Mucosa of rectum (tissue), 2 donors: Measurements from ENCODE around the gene CHRD.

Experiments used
- H3K27ac ChIP-seq, 2 donors: one replicate each; pipeline ENCODE4 v1.7.0; 2013; ENCODE audit warnings: inconsistent platforms in 2 of 2, low read depth in 2 of 2, low read length in 2 of 2
- H3K27me3 ChIP-seq, 2 donors: one replicate each; pipeline ENCODE4 v1.7.0; 2013; ENCODE audit warnings: low read length in 2 of 2; ENCODE audit not compliant: control insufficient read depth in 2 of 2, insufficient read depth in 2 of 2
- H3K36me3 ChIP-seq, 2 donors: one replicate each; pipeline ENCODE4 v1.7.0; 2013; ENCODE audit warnings: low read length in 2 of 2; ENCODE audit not compliant: control insufficient read depth in 2 of 2, insufficient read depth in 2 of 2
- H3K4me1 ChIP-seq, 2 donors: one replicate each; pipeline ENCODE4 v1.7.0; 2013; ENCODE audit warnings: low read length in 2 of 2, mild to moderate bottlenecking in 1 of 2; ENCODE audit not compliant: control insufficient read depth in 2 of 2, insufficient read depth in 2 of 2
- H3K4me3 ChIP-seq, 2 donors: one replicate each; pipeline ENCODE4 v1.7.0; 2013; ENCODE audit warnings: low read length in 2 of 2
- H3K9ac ChIP-seq, 2 donors: one replicate each; pipeline ENCODE4 v1.7.0; 2013; ENCODE audit warnings: low read length in 2 of 2, low read depth in 1 of 2, mild to moderate bottlenecking in 1 of 2
- H3K9me3 ChIP-seq, 2 donors: one replicate each; pipeline ENCODE4 v1.7.0; 2013; ENCODE audit warnings: low read length in 2 of 2; ENCODE audit not compliant: control insufficient read depth in 2 of 2
- donor health status: healthy.
- donor health status: Normal muscosa, but diverticular disease.

CHRD gene

DNA sequence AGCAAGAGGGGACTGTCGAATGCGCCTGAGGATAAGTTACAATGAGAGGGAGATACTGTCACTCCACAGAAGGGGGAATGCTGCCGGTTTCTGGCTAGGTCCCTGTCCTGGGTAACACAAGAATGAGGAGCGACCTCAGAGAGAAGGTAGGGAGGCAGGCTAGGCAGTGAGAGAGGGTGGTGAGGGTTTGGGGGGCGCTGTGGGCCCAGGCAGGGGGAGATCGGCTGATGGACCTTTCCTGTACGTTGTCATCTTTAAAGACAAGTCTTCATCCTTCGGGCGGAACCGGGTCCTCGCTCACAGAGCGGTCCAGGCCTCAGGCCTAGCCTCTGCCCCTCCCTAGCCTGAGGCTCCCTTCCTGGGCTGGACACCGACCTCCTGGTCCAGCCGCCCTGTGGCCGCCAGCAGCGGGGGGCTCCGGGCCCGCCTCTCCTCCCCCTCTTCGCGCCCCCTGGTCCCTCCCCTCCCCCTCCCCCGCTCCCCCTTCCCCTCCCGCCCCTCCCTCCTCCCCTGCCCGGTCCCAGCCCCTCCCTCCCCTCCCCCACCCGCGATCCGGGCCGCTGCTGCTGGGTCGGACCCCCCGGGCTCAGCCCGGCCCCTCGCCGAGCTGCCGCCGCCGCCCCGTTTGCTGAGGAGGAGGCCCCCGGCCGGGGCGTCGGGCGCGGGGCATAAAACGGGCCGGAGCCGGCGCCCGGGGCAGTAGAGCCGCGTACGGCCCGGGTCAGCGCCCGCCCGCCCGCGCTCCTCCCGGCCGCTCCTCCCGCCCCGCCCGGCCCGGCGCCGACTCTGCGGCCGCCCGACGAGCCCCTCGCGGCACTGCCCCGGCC, at the start of gene CHRD:
Gene CHRD, plus strand, starts transcription at position 697 of the 827 bp plus-strand sequence. CDS start 265 bp downstream, outside the sequence.
- peaks cover 8 to 10% of the 10 kb centered on the region in 2 donors for H3K4me1 ChIP-seq
- H3K9me3 ChIP-seq = no peaks in the 10 kb centered on the region
- H3K36me3 ChIP-seq = no peaks in the 10 kb centered on the region
- H3K27me3 ChIP-seq = peaks cover 33 to 47% of the 10 kb centered on the region in 2 donors
- peak within 1 kb of the TSS; percentile 45 to 58 for H3K4me3 ChIP-seq
- H3K9ac ChIP-seq = peak within 1 kb of the TSS in 1 of 2 donors; percentile 31
- peak within 1 kb of the TSS; percentile 52 to 55 for H3K27ac ChIP-seq

DNA sequence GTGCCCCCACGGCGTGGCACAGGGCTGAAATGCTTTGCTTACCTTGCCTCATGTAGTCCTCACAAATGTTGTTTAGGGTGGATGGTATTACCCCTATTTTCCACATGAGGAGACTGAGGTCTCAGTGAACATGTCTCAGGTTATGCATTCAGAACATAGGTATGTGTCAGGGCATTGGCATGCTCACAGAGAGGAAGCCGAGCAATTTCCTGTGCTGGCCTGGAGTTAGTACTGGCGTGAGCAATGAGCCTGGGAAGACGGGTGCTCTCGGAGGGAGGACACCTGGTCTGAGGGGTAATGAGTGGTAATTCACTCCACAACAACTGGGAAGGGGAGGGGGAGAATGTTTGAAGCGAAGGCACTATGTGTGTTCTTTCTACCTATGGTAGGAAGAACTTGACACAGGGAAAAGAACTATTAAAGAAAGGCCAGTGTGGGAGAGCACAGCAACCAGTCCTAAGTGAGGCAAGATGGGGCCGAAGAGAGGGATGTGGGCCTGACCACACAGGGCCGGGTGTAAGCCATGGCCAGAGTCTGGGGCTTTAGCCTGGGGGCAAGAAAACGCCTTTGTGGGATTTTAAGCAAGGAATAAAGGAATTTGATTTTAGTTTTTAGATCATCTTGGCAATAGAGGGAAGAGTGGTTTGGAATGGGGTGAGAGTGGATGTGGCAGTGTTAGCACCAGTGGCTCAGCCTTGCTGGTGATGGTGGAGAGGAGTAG, 47.3 kb upstream of the CHRD start:
- Histone ChIP-seq H3K27ac (no peak overlapping the region), H3K9me3 (no peaks in the 10 kb centered on the region), H3K36me3 (peaks cover 58 to 69% of the 10 kb centered on the region in 2 donors), H3K9ac (no peak overlapping the region), H3K4me3 (no peak overlapping the region), H3K4me1 (peaks cover 16 to 18% of the 10 kb centered on the region in 2 donors), H3K27me3 (no peaks in the 10 kb centered on the region)

DNA sequence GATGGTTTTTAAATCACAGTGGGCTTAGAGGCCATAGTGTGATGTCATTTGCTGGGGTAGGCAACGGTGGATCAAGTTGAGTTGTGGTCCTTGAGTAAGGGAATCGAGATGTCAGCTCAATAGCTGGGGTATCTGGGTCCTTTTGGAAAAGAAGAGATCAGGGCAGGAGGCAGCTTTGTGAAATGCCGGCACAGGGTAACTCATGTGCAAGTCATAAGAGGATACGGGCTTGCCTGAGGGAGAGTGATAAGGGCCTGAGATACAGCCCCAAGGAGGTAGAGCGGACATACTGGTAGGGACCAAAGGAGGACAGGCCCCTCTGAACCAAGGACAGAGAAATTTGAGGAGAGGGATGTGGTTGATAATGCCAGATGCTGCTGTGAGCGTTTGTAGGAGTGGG, 46.7 kb upstream of the CHRD start:
- Histone ChIP-seq H3K4me3 (no peak overlapping the region), H3K27ac (no peak overlapping the region), H3K9ac (no peak overlapping the region), H3K9me3 (no peaks in the 10 kb centered on the region), H3K27me3 (no peaks in the 10 kb centered on the region), H3K36me3 (peaks cover 51 to 63% of the 10 kb centered on the region in 2 donors), H3K4me1 (peaks cover 22 to 24% of the 10 kb centered on the region in 2 donors)

DNA sequence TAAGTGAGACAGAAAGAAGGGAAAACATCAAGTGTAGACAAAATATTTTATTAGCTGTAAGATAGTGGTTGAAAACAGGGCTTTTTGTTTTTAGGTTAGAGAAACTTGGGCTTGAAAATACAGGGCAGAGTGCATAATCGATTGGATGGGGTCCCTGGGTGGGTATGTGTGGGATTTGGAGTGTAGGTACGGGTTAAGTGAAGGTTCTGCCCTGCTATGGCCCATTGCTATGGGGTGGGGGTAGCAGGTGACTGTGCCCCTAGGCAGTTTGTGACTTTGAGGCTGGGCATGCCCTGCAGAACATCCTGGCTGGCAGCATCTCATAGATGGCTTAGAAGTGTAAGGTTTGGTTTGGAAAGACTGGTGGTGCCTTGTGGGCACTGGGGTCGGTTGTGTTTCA, 46.2 kb upstream of the CHRD start:
- Histone ChIP-seq H3K4me3 (no peak overlapping the region), H3K4me1 (peaks cover 22 to 25% of the 10 kb centered on the region in 2 donors), H3K27me3 (no peaks in the 10 kb centered on the region), H3K27ac (no peak overlapping the region), H3K9me3 (no peaks in the 10 kb centered on the region), H3K36me3 (peaks cover 46 to 58% of the 10 kb centered on the region in 2 donors), H3K9ac (no peak overlapping the region)

- Histone ChIP-seq H3K9ac (no peak overlapping the region), H3K27ac (no peak overlapping the region), H3K27me3 (no peaks in the 10 kb centered on the region), H3K36me3 (peaks cover 40 to 50% of the 10 kb centered on the region in 2 donors), H3K4me3 (no peak overlapping the region), H3K4me1 (peaks cover 22 to 25% of the 10 kb centered on the region in 2 donors), H3K9me3 (no peaks in the 10 kb centered on the region)
These were observed 45.2 kb upstream of the CHRD start for GRCh38 chr3:184334470-184335158.

DNA sequence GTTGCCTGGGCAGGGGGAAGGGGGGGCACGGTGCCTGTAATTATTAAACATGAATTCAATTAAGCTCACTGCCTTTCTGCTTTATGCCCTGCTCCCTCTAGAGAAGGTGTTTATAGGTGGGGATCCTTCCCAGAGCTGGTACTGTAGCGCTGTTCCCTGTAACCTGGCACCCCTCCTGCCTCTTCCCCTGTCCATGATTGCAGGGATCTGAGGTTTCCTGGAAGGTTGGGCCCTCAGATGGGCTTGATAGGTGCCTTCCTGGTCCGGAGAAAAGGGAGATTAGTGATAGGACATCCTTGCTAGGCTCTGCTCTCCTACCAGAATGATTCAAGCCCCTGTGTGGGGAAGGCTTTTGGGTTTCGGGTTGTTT, 44.6 kb upstream of the CHRD start:
- Histone ChIP-seq H3K27ac (peak overlapping the region; percentile 95 to 96), H3K4me1 (peaks cover 22 to 25% of the 10 kb centered on the region in 2 donors), H3K9me3 (no peaks in the 10 kb centered on the region), H3K9ac (peak overlapping the region; percentile 86 to 88), H3K4me3 (peak overlapping the region in 1 of 2 donors; percentile 84), H3K27me3 (no peaks in the 10 kb centered on the region), H3K36me3 (peaks cover 37 to 46% of the 10 kb centered on the region in 2 donors)

DNA sequence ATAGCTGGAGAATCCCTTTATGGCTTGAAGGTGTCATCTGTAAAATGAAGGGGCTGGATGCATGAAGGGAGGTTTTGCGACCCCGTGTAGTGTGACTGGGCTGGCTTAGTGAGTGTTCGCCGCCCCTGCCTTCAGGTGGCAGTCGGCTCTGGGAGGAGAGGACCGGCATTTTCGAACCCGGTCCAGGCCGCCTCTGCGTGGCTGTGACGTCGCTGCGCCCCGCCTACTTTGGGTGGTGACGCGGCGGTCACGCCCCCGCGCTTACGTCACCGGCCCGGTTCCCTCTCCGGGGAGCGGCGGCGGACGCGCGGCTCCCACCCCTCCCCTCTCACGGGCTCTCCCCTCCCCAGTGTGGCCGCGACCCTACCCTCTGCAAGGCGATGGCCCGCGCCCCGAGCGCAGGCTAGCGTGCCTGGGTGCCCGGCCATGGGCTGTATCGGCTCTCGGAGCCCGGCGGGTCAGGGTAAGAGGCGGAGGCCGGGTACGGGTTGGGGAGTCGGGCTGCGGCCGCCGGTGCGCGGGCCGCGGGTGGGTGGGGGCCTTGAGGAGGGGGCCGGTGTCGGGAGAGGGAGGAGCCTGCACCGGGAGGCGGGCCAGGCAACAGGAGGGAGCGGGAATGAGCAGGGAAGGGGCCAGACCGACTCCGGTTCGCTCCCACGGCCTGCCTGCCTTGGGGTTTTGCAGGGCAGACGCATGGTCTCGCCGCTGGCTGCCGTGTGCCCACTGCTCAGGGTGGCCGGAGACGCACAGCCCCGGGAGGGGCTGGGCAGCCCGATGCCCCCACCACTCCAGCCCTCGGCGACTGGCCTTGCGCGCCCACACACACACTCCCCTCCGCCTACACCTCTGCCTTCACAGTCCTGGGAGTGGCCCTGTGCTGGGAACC, 44.0 kb upstream of the CHRD start:
- H3K27me3 ChIP-seq = no peaks in the 10 kb centered on the region

DNA sequence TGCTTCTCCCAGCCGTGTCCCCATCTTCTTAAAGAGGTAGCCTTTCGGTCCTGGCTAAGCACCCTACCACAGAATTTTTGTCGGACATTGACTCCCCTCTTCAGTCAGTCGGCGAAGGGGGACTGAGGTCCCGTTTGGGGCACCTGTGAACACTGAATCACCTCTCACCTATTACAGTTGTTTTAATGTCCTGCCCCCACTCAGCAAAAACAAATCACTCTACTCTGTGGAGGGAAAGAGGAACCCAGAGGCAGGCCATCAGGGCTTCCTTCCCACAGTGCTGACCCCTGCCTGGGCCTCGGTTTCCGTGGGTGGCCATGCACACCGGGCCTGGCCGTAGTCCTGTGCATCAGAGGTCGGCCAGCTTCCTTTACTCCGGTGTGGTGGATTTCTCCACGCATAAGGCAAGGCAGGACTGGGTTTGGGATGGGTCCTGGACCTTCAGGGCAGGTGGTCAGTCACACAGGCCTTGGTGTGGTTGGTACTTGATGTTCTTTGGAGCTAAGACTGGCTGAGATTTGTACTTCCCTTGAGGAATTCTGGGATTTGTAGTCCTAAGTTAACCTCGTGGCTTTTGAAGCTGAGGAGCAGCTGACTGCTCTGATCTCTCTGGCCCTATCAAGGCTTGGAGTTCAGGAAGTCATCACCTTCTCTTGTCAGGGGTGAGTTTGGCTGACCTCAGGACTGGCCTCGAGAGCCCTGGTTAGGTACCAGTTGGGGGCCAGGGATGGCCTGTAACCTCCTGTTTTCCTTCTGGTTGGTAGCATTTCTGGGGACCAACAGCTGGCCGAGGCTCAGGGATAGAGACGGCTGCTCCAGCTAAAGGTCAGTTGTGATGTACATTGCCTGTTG, 43.1 kb upstream of the CHRD start:
- Histone ChIP-seq H3K4me3 (peak overlapping the region; percentile 82 to 84), H3K27me3 (no peaks in the 10 kb centered on the region), H3K27ac (peak overlapping the region; percentile 95 to 96), H3K36me3 (peaks cover 28 to 34% of the 10 kb centered on the region in 2 donors), H3K4me1 (peaks cover 22 to 25% of the 10 kb centered on the region in 2 donors), H3K9me3 (no peaks in the 10 kb centered on the region), H3K9ac (peak overlapping the region; percentile 86 to 88)

More for the DNA sequence above, 44.0 kb upstream of the CHRD start:
- Histone ChIP-seq H3K9ac (peak overlapping the region; percentile 86 to 88), H3K27ac (peak overlapping the region; percentile 95 to 96), H3K4me1 (peaks cover 22 to 25% of the 10 kb centered on the region in 2 donors), H3K9me3 (no peaks in the 10 kb centered on the region), H3K4me3 (peak overlapping the region; percentile 82 to 84), H3K36me3 (peaks cover 35 to 41% of the 10 kb centered on the region in 2 donors)

GRCh38 chr3:184337399-184337714, 42.5 kb upstream of the CHRD start, which contains the start of gene FAM131A:
Gene FAM131A, plus strand, starts transcription at chr3:184337600. Its CDS starts 31 bp downstream, at chr3:184337631.
- no peaks in the 10 kb centered on the region for H3K27me3 ChIP-seq
- H3K27ac ChIP-seq = peak within 1 kb of the TSS; percentile 95 to 96
- peak within 1 kb of the TSS; percentile 82 to 84 for H3K4me3 ChIP-seq
- H3K4me1 ChIP-seq = peaks cover 22 to 25% of the 10 kb centered on the region in 2 donors
- no peaks in the 10 kb centered on the region for H3K9me3 ChIP-seq
- H3K36me3 ChIP-seq = peaks cover 25 to 31% of the 10 kb centered on the region in 2 donors
- peak within 1 kb of the TSS; percentile 86 to 88 for H3K9ac ChIP-seq
